Ovary (tissue), 10 donors: ENCODE results near the gene SPIN2B. TPM values are rescaled to one million over a fixed set of nuclear protein-coding genes. Genes with fewer than 3 reads are reported as not detected.
"Not testable (repeated sequence)": the region's sequence is repeated elsewhere in the genome, so short reads cannot be mapped to it uniquely, and the experiment has no call there.

Experiments used
- DNase-seq, 5 donors: peaks; one replicate each; pipeline ENCODE4 v3.0.0-alpha.2; 2019 to 2020
- H3K27ac ChIP-seq, 2 donors: fragments of 200-600 bp; one replicate each; pipeline versions ENCODE4 v1.5.1 to v1.8.0; 2019 to 2022
- H3K27me3 ChIP-seq: fragments of 200-600 bp; one replicate; pipeline ENCODE4 v1.8.0; 2022
- H3K36me3 ChIP-seq: fragments of 200-600 bp; sonication (generic); one replicate; pipeline ENCODE4 v1.5.1; 2019
- H3K4me1 ChIP-seq: one replicate; pipeline ENCODE4 v1.8.1; 2013; ENCODE audit warnings: mild to moderate bottlenecking, moderate library complexity; ENCODE audit not compliant: insufficient read depth
- H3K4me3 ChIP-seq: fragments of 200-600 bp; sonication (generic); one replicate; pipeline ENCODE4 v1.5.1; 2017
- H3K9me3 ChIP-seq, 2 donors: fragments of 200-600 bp in 1 of 2; sonication (generic) in 1 of 2; one replicate each; pipeline versions ENCODE4 v1.5.1 to v1.8.1; 2013 to 2019; ENCODE audit warnings: mild to moderate bottlenecking in 1 of 2, moderate library complexity in 1 of 2
- EP300 ChIP-seq: sonication (generic); formaldehyde crosslinking; IDR thresholded peaks from one replicate; pipeline ENCODE4 v1.6.1; 2017; ENCODE audit warnings: antibody characterized with exemption
- POLR2A ChIP-seq: fragments of 450-650 bp; IDR thresholded peaks from one replicate; pipeline ENCODE4 v1.6.1; 2017; ENCODE audit warnings: antibody characterized with exemption, mild to moderate bottlenecking, moderate library complexity
- WGBS, 3 donors: extraction: QIAGEN DNeasy Blood & Tissue Kit in 1 of 3; methylation state at CpG; one replicate each; pipeline versions ENCODE4 v1.1.5 to v1.1.7; 2013 to 2017; 5-methylcytosine and 5-hydroxymethylcytosine counted together
- intact Hi-C, 4 donors: fragments of 100-400 bp; cut with DNase I; formaldehyde crosslinking; loops; one replicate each; pipeline versions ENCODE4 v1.11.0 to v1.15.1; 2022 to 2023
- long read RNA-seq, 3 donors: library from polyadenylated mRNA in 2 of 3; unstranded in 2 of 3; transcript quantifications; one replicate each; pipeline ENCODE4 v2.0.0 and lab custom pipeline, GENCODE V29; 2021 to 2026
- polyA plus RNA-seq, 2 donors: library from polyadenylated mRNA; stranded (reverse); fragments of 200-250 nt in 1 of 2; fragments of 350-450 nt in 1 of 2; fragmentation: Illumina TruSeq in 1 of 2; extraction: RNeasy Lipid Tissue Mini Kit (QIAGEN cat#74804) in 1 of 2; gene quantifications; one replicate each; pipeline ENCODE4 v1.2.3, GENCODE V29; 2013 to 2014
- total RNA-seq, 7 donors: library from RNA; depleted of rRNA in 2 of 7; stranded (reverse); fragments of >200 nt in 2 of 7; fragmentation: NEBNext Ultra II Directional in 3 of 7; extraction: Animal tissue kit (Norgen Biotek cat#: 25700) in 3 of 7; gene quantifications; one replicate each; pipeline versions ENCODE4 v1.1.0 to v1.2.4, GENCODE V29; 2016 to 2023
- TF ChIP-seq, protein P1 (sequence below), 3 donors: fragments of 450-650 bp in 2 of 3; fragments of 200-600 bp in 1 of 3; IDR thresholded peaks; one replicate each; pipeline versions ENCODE4 v1.5.1 to v1.8.0; 2016 to 2022; ENCODE audit warnings: antibody characterized with exemption in 3 of 3, mild to moderate bottlenecking in 1 of 3
- donor health status: DM: no; HTN: no; CAD: no; lungs with moderate emphysema.
- donor health status: DM: no; HTN: no; CAD: no.
- donor health status: Bipolar disorder and iron deficiency.
- donor health status: DM: yes; HTN: yes; CAD: no.
- donor health status: DM: no; HTN: no; CAD: no.
- donor health status: DM: yes; HTN: yes; CAD: no.

Gene SPIN2B
- total RNA-seq (10 to 100 TPM in 3 of 7 donors, 1 to 10 TPM in 4; 3.3 to 10.7 (median 8.5) TPM), polyA plus RNA-seq (10 to 100 TPM in 1 of 2 donors, 1 to 10 TPM in 1; 7.7 to 13.5 TPM)
- long read RNA-seq, donor 1, transcript SPIN2B-202 (2 exons, 1,258 nt): major isoform, 6 of 21 reads
- long read RNA-seq, donor 1, partial matches to known transcripts: 1 of 21 reads
- long read RNA-seq, donor 1, other reads (novel, unspliced or antisense): 14 of 21 reads
- long read RNA-seq, donor 2: 0 reads
- long read RNA-seq, donor 3, partial matches to known transcripts: 2 of 11 reads
- long read RNA-seq, donor 3, other reads (novel, unspliced or antisense): 7 of 11 reads

DNA sequence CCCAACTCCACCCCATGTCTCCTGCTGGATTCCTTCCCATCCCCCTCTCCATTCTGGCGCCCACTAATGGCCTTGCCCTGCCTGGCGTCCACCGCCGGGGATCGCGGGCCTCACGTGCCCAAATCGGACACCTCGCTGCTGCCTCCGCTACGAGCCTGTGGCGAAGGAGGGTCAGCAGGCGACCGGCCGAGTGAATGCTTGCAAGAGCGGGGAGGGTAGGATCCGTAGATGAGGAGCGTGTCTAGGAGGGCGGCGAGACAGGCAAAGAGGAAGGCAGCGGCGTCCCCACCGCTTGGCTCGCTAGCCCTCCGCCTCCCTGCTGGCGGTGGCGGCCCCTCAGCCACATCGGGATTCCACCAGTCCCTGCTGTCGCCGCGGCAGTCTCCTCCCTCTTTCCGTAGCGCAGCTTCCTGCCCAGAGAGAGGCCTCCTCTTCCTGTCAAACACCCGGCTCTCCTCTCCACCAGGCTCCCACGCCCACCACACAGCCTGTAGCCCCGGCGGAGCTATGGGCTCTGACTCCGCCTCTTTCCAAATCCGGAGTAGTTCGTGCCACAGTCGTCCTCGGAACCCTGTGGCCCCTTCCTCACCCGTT is at the start of gene SPIN2B:
Gene SPIN2B, minus strand, starts transcription at position 387 of the 594 bp plus-strand sequence.
- no peak for TF ChIP-seq EP300
- TF ChIP-seq POLR2A: no peak
- TF ChIP-seq, protein P1, sequence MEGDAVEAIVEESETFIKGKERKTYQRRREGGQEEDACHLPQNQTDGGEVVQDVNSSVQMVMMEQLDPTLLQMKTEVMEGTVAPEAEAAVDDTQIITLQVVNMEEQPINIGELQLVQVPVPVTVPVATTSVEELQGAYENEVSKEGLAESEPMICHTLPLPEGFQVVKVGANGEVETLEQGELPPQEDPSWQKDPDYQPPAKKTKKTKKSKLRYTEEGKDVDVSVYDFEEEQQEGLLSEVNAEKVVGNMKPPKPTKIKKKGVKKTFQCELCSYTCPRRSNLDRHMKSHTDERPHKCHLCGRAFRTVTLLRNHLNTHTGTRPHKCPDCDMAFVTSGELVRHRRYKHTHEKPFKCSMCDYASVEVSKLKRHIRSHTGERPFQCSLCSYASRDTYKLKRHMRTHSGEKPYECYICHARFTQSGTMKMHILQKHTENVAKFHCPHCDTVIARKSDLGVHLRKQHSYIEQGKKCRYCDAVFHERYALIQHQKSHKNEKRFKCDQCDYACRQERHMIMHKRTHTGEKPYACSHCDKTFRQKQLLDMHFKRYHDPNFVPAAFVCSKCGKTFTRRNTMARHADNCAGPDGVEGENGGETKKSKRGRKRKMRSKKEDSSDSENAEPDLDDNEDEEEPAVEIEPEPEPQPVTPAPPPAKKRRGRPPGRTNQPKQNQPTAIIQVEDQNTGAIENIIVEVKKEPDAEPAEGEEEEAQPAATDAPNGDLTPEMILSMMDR (IDR thresholded peaks at IDR 0.05): no peak
- H3K27ac ChIP-seq: peak within 1 kb of the TSS in 1 of 2 donors; percentile 64
- 29 to 35% (median 32%) methylated on average over 43 of the region's 43 CpGs for WGBS, 3 donors
- H3K36me3 ChIP-seq: no peaks in the 10 kb centered on the region
- peak within 1 kb of the TSS; percentile 57 for H3K4me3 ChIP-seq
- DNase-seq: peak; percentile 53 to 64 (median 61)
- H3K4me1 ChIP-seq: peaks cover 1% of the 10 kb centered on the region
- H3K27me3 ChIP-seq: no peaks in the 10 kb centered on the region
- intact Hi-C loops: no loop called here
- H3K9me3 ChIP-seq: no peaks in the 10 kb centered on the region

GRCh38 chrX:57156397-57157049 is 35.2 kb upstream of the SPIN2B start:
- no peak for TF ChIP-seq POLR2A
- TF ChIP-seq, protein P1 (IDR thresholded peaks at IDR 0.05): no peak
- TF ChIP-seq EP300: no peak
- intact Hi-C loops: no loop called here
- WGBS, 3 donors: 56 to 63% (median 60%) methylated on average over 5 of the region's 5 CpGs
- no peak overlapping the region for H3K4me3 ChIP-seq
- H3K27ac ChIP-seq: no peak overlapping the region
- DNase-seq: no peak
- H3K27me3 ChIP-seq: no peaks in the 10 kb centered on the region
- no peaks in the 10 kb centered on the region for H3K4me1 ChIP-seq
- no peaks in the 10 kb centered on the region for H3K9me3 ChIP-seq
- no peaks in the 10 kb centered on the region for H3K36me3 ChIP-seq

DNA sequence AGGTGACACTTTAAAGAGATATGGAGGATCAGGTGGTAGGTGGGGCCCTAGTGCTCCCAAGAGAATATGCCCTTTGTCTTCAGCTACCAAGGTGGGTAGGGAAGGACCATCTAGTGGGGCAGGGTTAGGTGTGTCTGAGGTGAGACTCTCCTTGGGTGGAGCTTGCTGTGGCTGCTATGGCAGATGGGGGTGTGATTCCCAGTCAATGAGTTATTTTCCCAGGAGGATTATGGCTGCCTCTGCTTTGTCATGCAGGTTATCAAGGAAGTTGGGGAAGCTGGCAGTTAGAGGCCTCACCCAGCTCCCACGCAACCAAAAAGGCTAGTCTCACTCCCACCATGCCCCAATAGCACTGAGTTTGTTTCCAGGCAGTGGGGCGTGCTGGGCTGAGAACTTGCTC is 33.8 kb upstream of the SPIN2B start:
- Histone ChIP-seq H3K9me3 (no peaks in the 10 kb centered on the region), H3K27me3 (no peaks in the 10 kb centered on the region), H3K4me1 (no peaks in the 10 kb centered on the region), H3K36me3 (no peaks in the 10 kb centered on the region), H3K4me3 (no peak overlapping the region), H3K27ac (no peak overlapping the region)
- DNase-seq: no peak
- intact Hi-C loops: no loop called here
- 54 to 71% (median 63%) methylated on average over 2 of the region's 2 CpGs for WGBS, 3 donors
- TF ChIP-seq, protein P1 (IDR thresholded peaks at IDR 0.05): no peak
- TF ChIP-seq POLR2A: no peak
- no peak for TF ChIP-seq EP300

DNA sequence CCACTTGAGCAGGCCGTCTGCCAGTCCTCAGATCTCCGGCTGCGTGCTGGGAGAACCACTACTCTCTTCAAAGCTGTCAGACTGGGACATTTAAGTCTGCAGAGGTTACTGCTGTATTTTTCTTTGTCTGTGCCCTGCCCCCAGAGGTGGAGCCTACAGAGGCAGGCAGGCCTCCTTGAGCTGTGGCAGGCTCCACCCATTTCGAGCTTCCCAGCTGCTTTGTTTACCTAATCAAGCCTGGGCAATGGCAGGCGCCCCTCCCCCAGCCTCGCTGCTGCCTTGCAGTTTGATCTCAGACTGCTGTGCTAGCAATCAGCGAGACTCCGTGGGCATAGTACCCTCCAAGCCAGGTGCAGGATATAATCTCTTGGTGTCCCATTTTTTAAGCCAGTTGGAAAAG is 30.9 kb upstream of the SPIN2B start:
- intact Hi-C loops, DNase-seq, H3K4me3 ChIP-seq, H3K4me1 ChIP-seq, H3K36me3 ChIP-seq, H3K9me3 ChIP-seq, H3K27me3 ChIP-seq, H3K27ac ChIP-seq: not testable (repeated sequence)
- 79 to 84% (median 81%) methylated on average over 8 of the region's 8 CpGs for WGBS, 3 donors

DNA sequence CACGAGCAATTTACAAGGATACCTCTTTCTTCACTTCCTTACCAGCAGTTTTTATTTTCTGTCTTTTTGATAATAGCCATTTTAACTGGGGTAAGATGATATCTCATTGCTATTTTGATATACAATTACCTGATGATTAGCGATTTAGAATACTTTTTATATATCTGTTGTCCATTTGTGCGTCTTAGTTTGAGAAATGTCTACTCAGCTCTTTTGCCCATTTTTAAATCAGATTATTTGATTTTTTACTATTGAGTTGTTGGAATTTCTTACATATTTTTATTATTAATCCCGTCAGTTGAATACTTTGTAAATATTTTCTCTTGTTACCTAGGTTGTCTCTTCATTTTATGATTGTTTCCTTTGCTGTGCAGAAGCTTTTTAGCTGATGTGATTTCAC is 17.3 kb upstream of the SPIN2B start:
- WGBS, 3 donors: 61 to 70% (median 62%) methylated on average over 4 of the region's 4 CpGs
- TF ChIP-seq, protein P1 (IDR thresholded peaks at IDR 0.05): no peak
- no peak for TF ChIP-seq EP300
- TF ChIP-seq POLR2A: no peak
- no peak for DNase-seq
- no peaks in the 10 kb centered on the region for H3K27me3 ChIP-seq
- H3K36me3 ChIP-seq: no peaks in the 10 kb centered on the region
- intact Hi-C loops: no loop called here
- H3K9me3 ChIP-seq: no peaks in the 10 kb centered on the region
- H3K27ac ChIP-seq: no peak overlapping the region
- no peaks in the 10 kb centered on the region for H3K4me1 ChIP-seq
- H3K4me3 ChIP-seq: no peak overlapping the region
